ENCODE results near the gene MT4.
"Not testable (repeated sequence)": the region's sequence is repeated elsewhere in the genome, so short reads cannot be mapped to it uniquely, and the experiment has no call there.

Gene MT4

DNA sequence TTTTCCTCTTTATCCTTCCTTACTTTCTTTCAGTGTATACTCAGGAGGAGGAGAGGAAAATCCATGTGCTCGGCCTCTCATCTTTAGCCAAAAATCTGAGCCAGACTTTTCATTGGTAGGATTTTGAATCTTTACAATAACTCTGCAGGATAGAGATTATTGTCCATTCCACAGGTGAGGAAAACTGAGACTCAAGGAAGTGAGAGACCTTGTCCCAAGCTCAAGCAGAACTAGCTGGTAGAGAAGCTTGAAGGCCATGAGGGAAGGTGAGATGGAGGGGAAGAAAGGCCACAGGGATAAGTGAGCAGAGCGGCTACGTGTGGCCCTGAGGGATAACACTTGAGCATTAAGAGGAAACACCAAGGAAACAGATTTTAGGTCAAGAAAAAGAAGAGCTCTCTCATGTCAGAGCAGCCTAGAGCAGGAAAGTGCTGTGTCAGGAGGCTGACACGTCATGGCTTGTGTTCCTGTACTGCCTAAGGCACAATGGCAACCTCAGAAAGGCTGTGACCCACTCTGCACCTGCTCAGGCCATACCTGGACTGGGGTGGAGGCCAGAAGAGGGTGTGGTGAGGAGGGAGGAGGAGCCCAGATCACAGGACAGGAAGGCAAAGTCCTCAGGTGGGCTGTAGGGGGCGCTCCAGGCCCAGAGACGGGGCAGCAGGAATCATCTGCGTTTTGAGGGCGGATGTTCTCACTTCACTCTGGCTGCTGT lies 11.9 kb downstream of the MT4 start:
- no peak for TF ChIP-seq POLR2A (IDR thresholded peaks at IDR 0.05; ENCODE audit: low read depth, low read length)
- TF ChIP-seq SPI1 (IDR thresholded peaks at IDR 0.05; ENCODE audit: low read depth, low read length): no peak
- TF ChIP-seq TAF1 (IDR thresholded peaks at IDR 0.05; ENCODE audit: low read depth, low read length): no peak
- no peak for TF ChIP-seq PAX5 (IDR thresholded peaks at IDR 0.05; ENCODE audit: insufficient read depth, low read length, severe bottlenecking)
- TF ChIP-seq POU2F2 (IDR thresholded peaks at IDR 0.05; ENCODE audit: low read depth, low read length): no peak
- TF ChIP-seq POLR2AphosphoS5 (IDR thresholded peaks at IDR 0.05; ENCODE audit: low read depth, low read length): no peak
- DNase-seq (ENCODE audit: insufficient read length, low spot score) (peak; percentile 71), FAIRE-seq (peak; percentile 94)

DNA sequence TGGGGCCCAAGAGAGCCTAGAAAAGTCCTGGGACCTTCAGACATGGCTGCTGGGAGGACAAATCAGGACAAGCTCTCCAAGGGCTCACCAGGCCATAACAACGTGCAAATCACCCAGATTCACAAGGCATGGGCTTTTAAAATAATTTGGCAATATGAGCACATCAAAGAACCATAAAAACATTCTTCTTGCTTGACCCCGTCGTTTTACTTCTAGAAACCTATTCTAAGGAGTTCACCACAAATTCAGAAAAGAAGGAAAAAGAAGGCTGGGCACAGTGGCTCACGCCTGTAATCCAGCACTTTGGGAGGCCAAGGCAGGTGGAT lies 12.4 kb downstream of the MT4 start:
- FAIRE-seq (no peak), DNase-seq (ENCODE audit: insufficient read length, low spot score) (no peak)
- TF ChIP-seq SPI1 (IDR thresholded peaks at IDR 0.05; ENCODE audit: low read depth, low read length) (no peak), TAF1 (IDR thresholded peaks at IDR 0.05; ENCODE audit: low read depth, low read length) (no peak), POLR2A (IDR thresholded peaks at IDR 0.05; ENCODE audit: low read depth, low read length) (no peak), PAX5 (IDR thresholded peaks at IDR 0.05; ENCODE audit: insufficient read depth, low read length, severe bottlenecking) (no peak)

DNA sequence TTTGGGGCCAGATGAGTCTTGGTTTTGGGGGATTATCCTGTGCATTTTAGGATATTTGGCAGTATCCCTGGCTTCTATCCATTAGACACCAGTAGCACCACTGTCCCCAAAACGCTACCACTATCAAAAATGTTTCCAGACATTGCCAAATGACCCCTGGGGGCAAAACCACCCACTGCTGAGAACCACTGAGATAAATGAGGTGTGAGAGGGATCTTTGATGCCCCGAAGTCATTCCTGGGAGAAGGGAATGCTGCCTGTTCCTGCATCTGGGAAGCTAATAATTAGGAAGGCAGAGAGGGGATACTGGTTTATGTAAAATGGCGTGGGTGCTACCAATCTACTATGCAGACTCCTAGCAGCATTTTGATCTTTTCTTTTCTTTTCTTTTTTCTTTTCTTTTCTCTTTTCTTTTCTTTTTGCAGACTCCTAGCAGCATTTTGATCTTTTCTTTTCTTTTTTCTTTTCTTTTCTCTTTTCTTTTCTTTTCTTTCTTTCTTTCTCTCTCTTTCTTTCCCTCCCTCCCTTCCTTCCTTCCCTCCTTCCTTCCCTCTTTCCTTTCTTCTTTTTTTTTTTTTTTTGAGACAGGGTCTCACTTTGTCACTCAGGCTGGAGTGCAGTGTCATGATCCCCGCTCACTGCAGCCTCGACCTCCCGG lies 15.6 kb downstream of the MT4 start:
- DNase-seq (ENCODE audit: insufficient read length, low spot score): no peak
- FAIRE-seq: no peak
- TF ChIP-seq POU2F2 (IDR thresholded peaks at IDR 0.05; ENCODE audit: low read depth, low read length) (no peak), POLR2AphosphoS5 (IDR thresholded peaks at IDR 0.05; ENCODE audit: low read depth, low read length) (no peak), TAF1 (IDR thresholded peaks at IDR 0.05; ENCODE audit: low read depth, low read length) (no peak), POLR2A (IDR thresholded peaks at IDR 0.05; ENCODE audit: low read depth, low read length) (no peak), SPI1 (IDR thresholded peaks at IDR 0.05; ENCODE audit: low read depth, low read length) (no peak), PAX5 (IDR thresholded peaks at IDR 0.05; ENCODE audit: insufficient read depth, low read length, severe bottlenecking) (no peak)

DNA sequence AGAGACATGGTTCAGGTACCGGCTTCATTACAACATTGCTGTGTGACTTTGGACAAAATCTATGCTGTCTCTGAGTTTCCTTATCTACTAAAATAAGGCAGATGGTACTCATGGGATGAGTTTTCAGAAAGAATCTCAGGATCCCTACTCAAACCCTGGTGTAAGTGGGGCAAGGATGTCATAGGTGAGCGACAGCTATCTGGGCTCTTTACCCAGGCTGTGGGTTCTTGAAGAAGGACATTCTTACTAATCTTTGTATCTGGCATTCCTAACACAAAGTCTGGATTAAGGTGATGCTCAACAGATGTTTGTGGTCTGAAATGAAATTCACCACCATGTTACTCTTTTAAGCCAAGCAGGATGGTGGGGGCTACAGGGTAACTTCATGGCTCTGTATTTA lies 18.0 kb downstream of the MT4 start:
- not testable (repeated sequence) for FAIRE-seq; DNase-seq (ENCODE audit: insufficient read length, low spot score)

DNA sequence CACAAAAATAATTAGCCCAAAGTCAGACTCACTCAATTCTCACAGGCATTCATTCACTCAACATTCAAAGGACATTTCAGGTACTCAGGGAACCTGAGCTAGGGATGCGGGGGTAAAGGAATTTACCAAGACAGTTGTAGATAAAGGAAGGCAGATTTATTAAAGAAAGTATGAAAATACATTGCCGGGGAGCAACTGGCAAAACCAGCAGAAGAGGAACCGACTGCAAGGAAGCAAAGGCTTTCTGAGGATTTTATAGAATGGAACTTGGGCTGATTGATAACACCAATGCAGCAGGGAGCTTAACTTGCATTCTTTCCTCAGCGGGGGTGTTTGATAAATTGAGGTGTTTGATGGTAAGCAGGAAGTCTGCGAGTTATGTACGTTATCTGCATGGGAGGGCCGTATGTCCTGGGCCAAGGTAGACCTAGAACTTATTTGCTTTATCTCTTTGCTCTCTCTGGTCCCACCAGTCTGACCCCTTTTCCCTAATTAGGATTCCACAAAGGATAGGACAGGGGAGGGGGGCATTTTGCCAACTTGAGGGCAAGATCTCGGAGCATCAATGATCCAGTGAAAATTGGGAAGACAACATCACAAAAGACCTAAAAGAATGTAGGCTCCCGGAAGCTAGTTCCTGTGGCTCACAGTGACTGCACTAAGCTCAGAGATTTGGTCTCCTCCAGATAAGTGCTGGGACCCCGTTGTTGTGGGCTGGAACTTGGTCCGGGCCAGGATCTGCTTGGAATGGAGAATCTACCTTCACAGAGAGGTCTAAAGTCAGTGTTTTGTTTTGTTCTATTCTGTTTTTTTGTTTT lies 18.7 kb downstream of the MT4 start:
- DNase-seq (ENCODE audit: insufficient read length, low spot score) (no peak), FAIRE-seq (no peak)
- TF ChIP-seq SPI1 (IDR thresholded peaks at IDR 0.05; ENCODE audit: low read depth, low read length): no peak
- no peak for TF ChIP-seq POLR2A (IDR thresholded peaks at IDR 0.05; ENCODE audit: low read depth, low read length)
- no peak for TF ChIP-seq POLR2AphosphoS5 (IDR thresholded peaks at IDR 0.05; ENCODE audit: low read depth, low read length)
- TF ChIP-seq POU2F2 (IDR thresholded peaks at IDR 0.05; ENCODE audit: low read depth, low read length): no peak
- no peak for TF ChIP-seq PAX5 (IDR thresholded peaks at IDR 0.05; ENCODE audit: insufficient read depth, low read length, severe bottlenecking)

DNA sequence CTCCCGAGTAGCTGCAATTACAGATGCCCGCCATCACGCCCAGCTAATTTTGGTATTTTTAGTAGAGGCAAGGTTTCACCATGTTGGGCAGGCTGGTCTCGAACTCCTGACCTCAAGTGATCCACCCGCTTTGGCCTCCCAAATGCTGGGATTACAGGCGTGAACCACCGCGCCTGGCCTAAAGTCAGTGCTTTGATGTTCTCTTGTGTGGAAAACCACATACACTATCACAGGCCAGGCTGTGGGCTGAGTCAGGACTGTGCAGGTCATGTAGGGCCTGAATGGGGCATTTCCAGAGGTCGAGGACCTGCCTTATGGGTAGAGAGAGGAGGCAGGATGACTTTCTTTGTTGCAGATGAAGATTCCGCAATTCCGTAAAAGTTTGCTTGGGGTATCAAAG lies 19.4 kb downstream of the MT4 start:
- no peak for TF ChIP-seq SPI1 (IDR thresholded peaks at IDR 0.05; ENCODE audit: low read depth, low read length)
- DNase-seq (ENCODE audit: insufficient read length, low spot score) (no peak), FAIRE-seq (no peak)

DNA sequence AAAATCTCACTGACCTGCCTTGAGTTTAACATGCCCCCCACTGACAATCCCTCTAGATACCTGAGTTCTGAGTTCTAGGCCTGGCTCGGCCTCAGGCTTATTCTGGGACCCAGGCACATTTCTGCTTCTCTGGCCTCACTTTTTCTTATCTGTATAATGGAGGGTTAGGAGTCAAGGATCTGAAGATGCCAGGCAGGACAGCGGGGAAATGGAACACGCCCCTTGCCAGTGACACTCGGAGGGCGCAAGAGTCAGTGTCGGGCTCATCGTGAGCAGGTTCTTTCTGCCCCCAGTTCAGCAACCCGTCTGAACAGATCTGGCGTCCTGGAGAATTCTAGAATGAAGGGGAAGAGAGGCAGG lies 23.9 kb downstream of the MT4 start:
- DNase-seq (ENCODE audit: insufficient read length, low spot score) (no peak), FAIRE-seq (no peak)
- TF ChIP-seq PAX5 (IDR thresholded peaks at IDR 0.05; ENCODE audit: insufficient read depth, low read length, severe bottlenecking) (no peak), POLR2A (IDR thresholded peaks at IDR 0.05; ENCODE audit: low read depth, low read length) (no peak), POLR2AphosphoS5 (IDR thresholded peaks at IDR 0.05; ENCODE audit: low read depth, low read length) (no peak), SPI1 (IDR thresholded peaks at IDR 0.05; ENCODE audit: low read depth, low read length) (no peak), POU2F2 (IDR thresholded peaks at IDR 0.05; ENCODE audit: low read depth, low read length) (no peak), TAF1 (IDR thresholded peaks at IDR 0.05; ENCODE audit: low read depth, low read length) (no peak)

DNA sequence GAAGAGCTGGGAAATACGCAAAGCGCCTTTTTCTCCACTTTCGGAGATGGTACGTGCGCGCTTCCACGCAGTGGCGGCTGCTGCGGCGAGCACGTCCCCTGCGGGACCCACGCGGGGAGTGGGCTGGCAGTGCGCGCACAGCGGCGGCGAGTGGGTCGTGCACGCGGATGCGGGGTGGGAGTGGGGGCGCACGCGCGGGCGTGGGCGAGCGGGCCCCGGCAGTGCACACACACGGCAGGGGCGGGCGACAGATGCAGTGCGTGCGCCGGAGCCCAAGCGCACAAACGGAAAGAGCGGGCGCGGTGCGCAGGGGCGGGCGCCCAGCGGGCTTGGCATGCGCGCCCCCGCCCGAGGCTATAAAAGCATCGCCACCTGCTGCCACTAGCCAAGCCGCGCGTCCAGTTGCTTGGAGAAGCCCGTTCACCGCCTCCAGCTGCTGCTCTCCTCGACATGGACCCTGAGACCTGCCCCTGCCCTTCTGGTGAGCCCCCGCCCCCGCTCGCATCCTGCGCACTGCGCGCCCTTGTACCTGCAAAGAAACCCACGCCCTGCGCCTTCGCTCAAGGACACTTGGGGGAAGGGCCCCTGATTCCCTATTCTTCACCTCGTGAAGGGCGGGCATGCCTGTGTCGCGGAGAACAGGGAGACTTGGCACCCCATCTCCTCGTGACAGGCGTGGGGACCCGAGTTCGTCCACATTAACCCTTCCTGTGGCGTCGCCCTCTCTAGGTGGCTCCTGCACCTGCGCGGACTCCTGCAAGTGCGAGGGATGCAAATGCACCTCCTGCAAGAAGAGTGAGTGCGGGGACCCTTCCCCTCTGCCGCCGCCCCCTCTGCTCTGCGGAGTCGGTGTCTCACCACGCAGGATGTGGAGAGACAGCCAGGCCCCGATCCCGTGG lies 24.5 kb downstream of the MT4 start, which contains the start of gene MT3:
TSS of gene MT3 (plus strand) at position 388 of the 899 bp plus-strand sequence. CDS start at position 451, 63 bp downstream.
- peak; percentile 60 for FAIRE-seq
- DNase-seq (ENCODE audit: insufficient read length, low spot score): no peak
- TF ChIP-seq SPI1 (IDR thresholded peaks at IDR 0.05; ENCODE audit: low read depth, low read length) (no peak), POLR2A (IDR thresholded peaks at IDR 0.05; ENCODE audit: low read depth, low read length) (no peak), PAX5 (IDR thresholded peaks at IDR 0.05; ENCODE audit: insufficient read depth, low read length, severe bottlenecking) (no peak), TAF1 (IDR thresholded peaks at IDR 0.05; ENCODE audit: low read depth, low read length) (no peak), POU2F2 (IDR thresholded peaks at IDR 0.05; ENCODE audit: low read depth, low read length) (no peak), POLR2AphosphoS5 (IDR thresholded peaks at IDR 0.05; ENCODE audit: low read depth, low read length) (no peak)

DNA sequence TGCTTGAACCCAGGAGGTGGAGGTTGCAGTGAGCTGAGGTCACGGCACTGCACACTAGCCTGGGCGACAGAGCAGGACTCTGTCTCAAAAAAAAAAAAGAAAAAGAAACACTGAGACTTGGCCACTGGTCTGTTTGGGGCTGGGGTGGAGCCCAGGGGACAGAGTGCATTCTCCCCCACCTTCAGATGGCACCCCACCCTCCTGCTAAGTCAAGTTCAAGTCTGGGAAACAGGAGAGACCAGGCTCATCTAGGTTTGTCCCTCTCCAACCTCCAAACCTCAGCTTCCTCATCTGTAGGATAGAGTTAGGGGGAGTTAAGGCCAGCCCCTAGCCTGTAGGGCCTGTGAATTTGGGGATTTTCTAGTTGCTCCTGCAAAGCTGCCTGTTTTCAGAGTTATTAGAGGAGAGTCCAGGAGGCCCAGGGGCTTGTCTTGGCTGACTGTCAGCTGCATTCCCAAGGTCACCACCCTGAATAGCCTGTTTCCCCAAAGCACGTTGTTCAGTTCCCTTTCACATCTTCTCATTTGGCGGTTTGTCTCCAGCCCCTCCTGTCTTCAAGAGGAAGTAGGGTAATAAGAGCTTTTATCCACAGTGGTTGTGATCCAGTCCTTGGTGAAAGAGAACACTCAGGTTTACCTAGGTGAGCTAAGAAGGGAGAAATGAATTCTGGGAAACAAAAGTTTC lies 26.6 kb downstream of the MT4 start:
- FAIRE-seq (no peak), DNase-seq (ENCODE audit: insufficient read length, low spot score) (no peak)
- TF ChIP-seq PAX5 (IDR thresholded peaks at IDR 0.05; ENCODE audit: insufficient read depth, low read length, severe bottlenecking): no peak
- TF ChIP-seq SPI1 (IDR thresholded peaks at IDR 0.05; ENCODE audit: low read depth, low read length): no peak
- TF ChIP-seq TAF1 (IDR thresholded peaks at IDR 0.05; ENCODE audit: low read depth, low read length): no peak
- no peak for TF ChIP-seq POU2F2 (IDR thresholded peaks at IDR 0.05; ENCODE audit: low read depth, low read length)
- no peak for TF ChIP-seq POLR2AphosphoS5 (IDR thresholded peaks at IDR 0.05; ENCODE audit: low read depth, low read length)
- TF ChIP-seq POLR2A (IDR thresholded peaks at IDR 0.05; ENCODE audit: low read depth, low read length): no peak
